Measurements from ENCODE around the gene ZNF865. TPM values are rescaled to one million over a fixed set of nuclear protein-coding genes. Genes with fewer than 3 reads are reported as not detected.
A peak's percentile ranks its signal among the peaks of the same experiment; 100 is the strongest.

Gene ZNF865
- total RNA-seq, 1 donor from 2014 or later: 0.49 TPM

DNA sequence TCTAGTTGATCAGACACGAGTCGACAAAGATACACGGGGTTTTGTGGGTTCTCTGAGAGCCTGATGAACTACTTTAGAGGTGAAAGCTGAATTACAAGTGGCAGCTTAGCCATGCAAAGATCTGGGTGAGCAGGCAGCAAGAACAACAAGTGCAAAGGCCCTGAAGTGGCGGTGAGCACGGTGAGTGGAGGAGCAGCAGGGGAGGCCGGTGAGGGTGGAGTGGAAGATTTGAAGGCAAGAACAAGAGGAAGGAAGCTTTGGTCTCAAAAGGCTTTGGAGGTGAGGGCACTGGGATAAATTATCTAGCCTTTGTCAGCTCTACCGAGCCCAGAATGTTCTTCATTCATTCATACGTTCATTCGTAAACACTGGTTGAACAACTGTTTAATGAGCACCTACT lies 1.4 kb downstream of the ZNF865 start:
- H3K4me3 ChIP-seq: peak overlapping the region; percentile 85
- Mint-ChIP-seq H3K4me1 (peaks cover 38% of the 10 kb centered on the region), H3K36me3 (peaks cover 15% of the 10 kb centered on the region), H3K9me3 (peaks cover 5% of the 10 kb centered on the region), H3K27ac (no peak overlapping the region), H3K4me3 (peak overlapping the region; percentile 94), H3K27me3 (ENCODE audit: insufficient read depth, low read depth) (no peaks in the 10 kb centered on the region)
- DNase-seq (ENCODE audit: low spot score): no peak
- peaks cover 35% of the 10 kb centered on the region for H3F3A ChIP-seq (ENCODE audit: low read depth)
- no peaks in the 10 kb centered on the region for H3K36me3 ChIP-seq
- TF ChIP-seq EZH2 (IDR thresholded peaks at IDR 0.05) (no peak), EZH2phosphoT487 (IDR thresholded peaks at IDR 0.05) (no peak)
- TF ChIP-seq, protein P1, sequence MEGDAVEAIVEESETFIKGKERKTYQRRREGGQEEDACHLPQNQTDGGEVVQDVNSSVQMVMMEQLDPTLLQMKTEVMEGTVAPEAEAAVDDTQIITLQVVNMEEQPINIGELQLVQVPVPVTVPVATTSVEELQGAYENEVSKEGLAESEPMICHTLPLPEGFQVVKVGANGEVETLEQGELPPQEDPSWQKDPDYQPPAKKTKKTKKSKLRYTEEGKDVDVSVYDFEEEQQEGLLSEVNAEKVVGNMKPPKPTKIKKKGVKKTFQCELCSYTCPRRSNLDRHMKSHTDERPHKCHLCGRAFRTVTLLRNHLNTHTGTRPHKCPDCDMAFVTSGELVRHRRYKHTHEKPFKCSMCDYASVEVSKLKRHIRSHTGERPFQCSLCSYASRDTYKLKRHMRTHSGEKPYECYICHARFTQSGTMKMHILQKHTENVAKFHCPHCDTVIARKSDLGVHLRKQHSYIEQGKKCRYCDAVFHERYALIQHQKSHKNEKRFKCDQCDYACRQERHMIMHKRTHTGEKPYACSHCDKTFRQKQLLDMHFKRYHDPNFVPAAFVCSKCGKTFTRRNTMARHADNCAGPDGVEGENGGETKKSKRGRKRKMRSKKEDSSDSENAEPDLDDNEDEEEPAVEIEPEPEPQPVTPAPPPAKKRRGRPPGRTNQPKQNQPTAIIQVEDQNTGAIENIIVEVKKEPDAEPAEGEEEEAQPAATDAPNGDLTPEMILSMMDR (IDR thresholded peaks at IDR 0.05): no peak
- H3K4me2 ChIP-seq: peak overlapping the region; percentile 85
- no peaks in the 10 kb centered on the region for H3K27me3 ChIP-seq
- peaks cover 45% of the 10 kb centered on the region for H3K79me2 ChIP-seq (ENCODE audit: low read depth)
- peaks cover 7% of the 10 kb centered on the region for H3K4me1 ChIP-seq
- H2AFZ ChIP-seq (replicated peaks): no peak overlapping the region
- no peaks in the 10 kb centered on the region for H3K9me3 ChIP-seq (ENCODE audit: low read depth)
- no peak overlapping the region for H3K27ac ChIP-seq
- H3K9ac ChIP-seq: peak overlapping the region; percentile 15
- peaks cover 51% of the 10 kb centered on the region for H4K20me1 ChIP-seq (ENCODE audit: low read depth)

DNA sequence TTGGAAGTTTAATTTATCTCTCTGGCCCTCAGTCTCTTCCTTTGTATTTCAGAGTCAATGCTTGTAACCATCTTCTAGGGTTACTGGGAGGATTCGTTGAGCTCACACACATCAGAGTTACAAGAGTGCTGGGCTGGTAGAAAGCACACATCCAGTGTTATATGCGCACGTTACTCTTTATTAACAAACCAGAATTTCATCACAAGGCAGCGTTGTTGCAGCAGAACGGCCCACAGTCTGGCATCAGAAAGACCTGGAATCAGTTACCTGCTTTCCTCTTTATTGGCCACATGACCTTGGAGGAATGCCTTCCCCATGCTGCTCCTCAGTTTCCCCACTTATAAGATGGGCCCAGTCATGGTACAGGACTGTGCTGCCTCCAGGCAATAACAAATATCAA lies 3.9 kb downstream of the ZNF865 start:
- DNase-seq (ENCODE audit: low spot score): no peak
- peaks cover 36% of the 10 kb centered on the region for H3K4me1 Mint-ChIP-seq
- H3K36me3 Mint-ChIP-seq: peaks cover 20% of the 10 kb centered on the region
- no peak overlapping the region for H3K9ac ChIP-seq
- H4K20me1 ChIP-seq (ENCODE audit: low read depth): peaks cover 64% of the 10 kb centered on the region
- H3K9me3 Mint-ChIP-seq: no peaks in the 10 kb centered on the region
- no peaks in the 10 kb centered on the region for H3K27me3 ChIP-seq
- H2AFZ ChIP-seq (replicated peaks): no peak overlapping the region
- H3F3A ChIP-seq (ENCODE audit: low read depth): peaks cover 23% of the 10 kb centered on the region
- H3K27ac Mint-ChIP-seq: no peak overlapping the region
- H3K9me3 ChIP-seq (ENCODE audit: low read depth): no peaks in the 10 kb centered on the region
- H3K27me3 Mint-ChIP-seq (ENCODE audit: insufficient read depth, low read depth): peaks cover 2% of the 10 kb centered on the region
- H3K36me3 ChIP-seq: no peaks in the 10 kb centered on the region
- TF ChIP-seq, protein P1 (IDR thresholded peaks at IDR 0.05): no peak
- TF ChIP-seq EZH2phosphoT487 (IDR thresholded peaks at IDR 0.05) (no peak), EZH2 (IDR thresholded peaks at IDR 0.05) (no peak)
- no peak overlapping the region for H3K4me2 ChIP-seq
- H3K79me2 ChIP-seq (ENCODE audit: low read depth): peaks cover 45% of the 10 kb centered on the region
- H3K4me1 ChIP-seq: peaks cover 7% of the 10 kb centered on the region
- H3K4me3 Mint-ChIP-seq: no peak overlapping the region
- H3K27ac ChIP-seq: no peak overlapping the region
- H3K4me3 ChIP-seq: no peak overlapping the region

DNA sequence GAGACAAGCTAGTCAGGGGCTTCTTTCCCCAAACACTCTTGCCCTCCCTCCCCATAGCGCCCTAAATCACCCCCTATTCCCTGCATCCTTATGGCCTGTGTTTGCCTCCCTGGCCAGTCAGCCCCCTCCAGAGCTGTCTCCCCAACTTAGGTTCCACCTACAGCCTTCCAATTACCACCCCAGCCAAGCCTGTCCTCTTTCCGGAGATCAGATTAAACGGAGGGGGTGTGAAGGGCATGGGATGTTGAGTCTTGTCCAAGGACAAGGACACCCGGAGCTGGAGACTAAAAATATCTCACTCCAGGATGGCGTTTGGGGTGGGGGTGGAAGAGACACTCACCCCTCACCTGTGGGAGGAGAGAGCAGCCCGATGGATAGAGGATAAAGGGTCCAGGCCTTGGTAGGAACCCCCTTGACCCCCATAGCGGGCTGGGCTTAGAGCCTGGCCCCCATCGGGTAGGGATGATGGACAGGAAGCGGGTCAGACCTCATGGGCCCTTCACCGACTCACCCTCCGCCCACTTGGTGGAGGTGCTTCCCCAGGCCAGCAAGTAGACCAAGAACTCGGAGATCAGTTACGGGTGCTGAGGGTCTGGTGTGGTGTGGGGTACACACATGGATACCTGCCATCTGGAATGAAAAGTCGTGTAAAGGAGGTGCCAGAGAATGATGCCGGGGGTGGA lies 6.0 kb downstream of the ZNF865 start:
- Histone ChIP-seq H3F3A (ENCODE audit: low read depth) (peaks cover 3% of the 10 kb centered on the region), H4K20me1 (ENCODE audit: low read depth) (peaks cover 63% of the 10 kb centered on the region), H3K4me3 (no peak overlapping the region), H3K79me2 (ENCODE audit: low read depth) (peaks cover 44% of the 10 kb centered on the region), H3K4me2 (no peak overlapping the region), H2AFZ (replicated peaks) (no peak overlapping the region), H3K9ac (no peak overlapping the region), H3K27ac (no peak overlapping the region), H3K4me1 (peaks cover 6% of the 10 kb centered on the region), H3K36me3 (no peaks in the 10 kb centered on the region), H3K27me3 (no peaks in the 10 kb centered on the region), H3K9me3 (ENCODE audit: low read depth) (no peaks in the 10 kb centered on the region)
- TF ChIP-seq EZH2phosphoT487 (IDR thresholded peaks at IDR 0.05) (no peak), EZH2 (IDR thresholded peaks at IDR 0.05) (no peak)
- TF ChIP-seq, protein P1 (IDR thresholded peaks at IDR 0.05): no peak
- Mint-ChIP-seq H3K4me3 (peak overlapping the region; percentile 27), H3K4me1 (peaks cover 24% of the 10 kb centered on the region), H3K27ac (peak overlapping the region; percentile 61), H3K27me3 (ENCODE audit: insufficient read depth, low read depth) (peaks cover 2% of the 10 kb centered on the region), H3K36me3 (peaks cover 20% of the 10 kb centered on the region), H3K9me3 (no peaks in the 10 kb centered on the region)
- no peak for DNase-seq (ENCODE audit: low spot score)

All from neural progenitor cell (in vitro differentiated cells).